Measurements from ENCODE around the gene LRTM2. TPM values are rescaled to one million over a fixed set of nuclear protein-coding genes. Genes with fewer than 3 reads are reported as not detected.

The LRTM2 gene
- total RNA-seq, 4 donors from 2014 or later, result not detected

- Histone ChIP-seq H3K27me3 (peaks cover 59% of the 10 kb centered on the region), H3K4me3 (no peak overlapping the region), H3K36me3 (no peaks in the 10 kb centered on the region), H3K9me3 (no peaks in the 10 kb centered on the region), H3K4me1 (no peaks in the 10 kb centered on the region), H3K27ac (no peak overlapping the region)
- no peak for DNase-seq
- in situ Hi-C loops (cut with MboI; ENCODE audit: low pct_ligation_motif_present in 1 of 4, low pct_unique_long_range_greater_than_20kb in 1 of 4, low sequenced_read_pairs in 3 of 4), result loop anchor here in 2 of 4 donors (25.0 kb wide), 1 partner anchor 218 kb away; no protein-coding TSS in a partner anchor
- intact Hi-C loops (cut with DNase I; ENCODE audit: low total_unique reads), result no loop called here
- WGBS, 2 donors (ENCODE audit: low coverage in 1 of 2), result 57% methylated on average over 6 of the region's 6 CpGs; no CpG with 5 or more reads in 1 of the 2 donors
- TF ChIP-seq POLR2A (IDR thresholded peaks at IDR 0.05) (no peak), CTCF (IDR thresholded peaks at IDR 0.05) (no peak), EP300 (IDR thresholded peaks at IDR 0.05; ENCODE audit: low read depth) (no peak), POLR2AphosphoS5 (IDR thresholded peaks at IDR 0.05) (no peak)
These were observed 794 bp upstream of the LRTM2 start for GRCh38 chr12:1819571-1819970.

- Histone ChIP-seq H3K36me3 (no peaks in the 10 kb centered on the region), H3K4me1 (no peaks in the 10 kb centered on the region), H3K9me3 (no peaks in the 10 kb centered on the region), H3K27me3 (peaks cover 57% of the 10 kb centered on the region), H3K4me3 (no peak overlapping the region), H3K27ac (no peak overlapping the region)
- TF ChIP-seq POLR2AphosphoS5 (IDR thresholded peaks at IDR 0.05) (no peak), EP300 (IDR thresholded peaks at IDR 0.05; ENCODE audit: low read depth) (no peak), CTCF (IDR thresholded peaks at IDR 0.05) (no peak), POLR2A (IDR thresholded peaks at IDR 0.05) (no peak)
- 76% methylated on average over 11 of the region's 11 CpGs; no CpG with 5 or more reads in 1 of the 2 donors for WGBS, 2 donors (ENCODE audit: low coverage in 1 of 2)
- intact Hi-C loops (cut with DNase I; ENCODE audit: low total_unique reads), result no loop called here
- DNase-seq, result no peak
- in situ Hi-C loops (cut with MboI; ENCODE audit: low pct_ligation_motif_present in 1 of 4, low pct_unique_long_range_greater_than_20kb in 1 of 4, low sequenced_read_pairs in 3 of 4), result loop anchor here in 2 of 4 donors (25.0 kb wide), 1 partner anchor 216 kb away; no protein-coding TSS in a partner anchor
These were observed 529 bp downstream of the LRTM2 start for GRCh38 chr12:1820896-1821291.

GRCh38 chr12:1821805-1822204 is 1.4 kb downstream of the LRTM2 start:
- in situ Hi-C loops (cut with MboI; ENCODE audit: low pct_ligation_motif_present in 1 of 4, low pct_unique_long_range_greater_than_20kb in 1 of 4, low sequenced_read_pairs in 3 of 4), result loop anchor here in 2 of 4 donors (25.0 kb wide), 1 partner anchor 215 kb away; no protein-coding TSS in a partner anchor
- intact Hi-C loops (cut with DNase I; ENCODE audit: low total_unique reads), result no loop called here
- Histone ChIP-seq H3K36me3 (no peaks in the 10 kb centered on the region), H3K27ac (no peak overlapping the region), H3K4me3 (no peak overlapping the region), H3K4me1 (no peaks in the 10 kb centered on the region), H3K27me3 (peaks cover 57% of the 10 kb centered on the region), H3K9me3 (no peaks in the 10 kb centered on the region)
- TF ChIP-seq POLR2AphosphoS5 (IDR thresholded peaks at IDR 0.05) (no peak), POLR2A (IDR thresholded peaks at IDR 0.05) (no peak), EP300 (IDR thresholded peaks at IDR 0.05; ENCODE audit: low read depth) (no peak), CTCF (IDR thresholded peaks at IDR 0.05) (no peak)
- DNase-seq, result no peak
- 30% methylated on average over 12 of the region's 12 CpGs; no CpG with 5 or more reads in 1 of the 2 donors for WGBS, 2 donors (ENCODE audit: low coverage in 1 of 2)

- TF ChIP-seq POLR2AphosphoS5 (IDR thresholded peaks at IDR 0.05) (no peak), POLR2A (IDR thresholded peaks at IDR 0.05) (no peak), CTCF (IDR thresholded peaks at IDR 0.05) (no peak), EP300 (IDR thresholded peaks at IDR 0.05; ENCODE audit: low read depth) (no peak)
- Histone ChIP-seq H3K27ac (no peak overlapping the region), H3K36me3 (no peaks in the 10 kb centered on the region), H3K27me3 (peaks cover 57% of the 10 kb centered on the region), H3K4me3 (no peak overlapping the region), H3K4me1 (no peaks in the 10 kb centered on the region), H3K9me3 (no peaks in the 10 kb centered on the region)
- no peak for DNase-seq
- 74% methylated on average over 11 of the region's 11 CpGs; no CpG with 5 or more reads in 1 of the 2 donors for WGBS, 2 donors (ENCODE audit: low coverage in 1 of 2)
- in situ Hi-C loops (cut with MboI; ENCODE audit: low pct_ligation_motif_present in 1 of 4, low pct_unique_long_range_greater_than_20kb in 1 of 4, low sequenced_read_pairs in 3 of 4), result loop anchor here in 2 of 4 donors (25.0 kb wide), 1 partner anchor 215 kb away; no protein-coding TSS in a partner anchor
- intact Hi-C loops (cut with DNase I; ENCODE audit: low total_unique reads), result no loop called here
These were observed 2.3 kb downstream of the LRTM2 start for GRCh38 chr12:1822699-1823098.

Measured in transverse colon (tissue), 4 donors.